Measurements from ENCODE around the gene CPEB3.
"Not testable (repeated sequence)": the region's sequence is repeated elsewhere in the genome, so short reads cannot be mapped to it uniquely, and the experiment has no call there.

Gene CPEB3

GRCh38 chr10:92054807-92055206 lies 236.1 kb downstream of the CPEB3 start:
- no peak for TF ChIP-seq CTCF (IDR thresholded peaks at IDR 0.05; ENCODE audit: low read depth, low read length)
- H3K4me3 ChIP-seq (replicated peaks in 1 of 2; ENCODE audit: low read depth in 2 of 2, low read length in 2 of 2): no peak overlapping the region
- DNase-seq (ENCODE audit: low read depth in 2 of 2): no peak

GRCh38 chr10:92052741-92053140 lies 238.1 kb downstream of the CPEB3 start:
- no peak for TF ChIP-seq CTCF (IDR thresholded peaks at IDR 0.05; ENCODE audit: low read depth, low read length)
- DNase-seq (ENCODE audit: low read depth in 2 of 2): no peak
- H3K4me3 ChIP-seq (replicated peaks in 1 of 2; ENCODE audit: low read depth in 2 of 2, low read length in 2 of 2): no peak overlapping the region

GRCh38 chr10:92052088-92052487 lies 238.8 kb downstream of the CPEB3 start:
- no peak for TF ChIP-seq CTCF (IDR thresholded peaks at IDR 0.05; ENCODE audit: low read depth, low read length)
- H3K4me3 ChIP-seq (replicated peaks in 1 of 2; ENCODE audit: low read depth in 2 of 2, low read length in 2 of 2): no peak overlapping the region
- DNase-seq (ENCODE audit: low read depth in 2 of 2): peak in 1 of 2 donors; percentile 14

- no peak for TF ChIP-seq CTCF (IDR thresholded peaks at IDR 0.05; ENCODE audit: low read depth, low read length)
- DNase-seq (ENCODE audit: low read depth in 2 of 2): peak in 1 of 2 donors; percentile 20
- H3K4me3 ChIP-seq (replicated peaks in 1 of 2; ENCODE audit: low read depth in 2 of 2, low read length in 2 of 2): no peak overlapping the region
Measured at GRCh38 chr10:92047215-92047614, 243.7 kb downstream of the CPEB3 start.

- TF ChIP-seq CTCF (IDR thresholded peaks at IDR 0.05; ENCODE audit: low read depth, low read length): no peak
- H3K4me3 ChIP-seq (replicated peaks in 1 of 2; ENCODE audit: low read depth in 2 of 2, low read length in 2 of 2): no peak overlapping the region
- no peak for DNase-seq (ENCODE audit: low read depth in 2 of 2)
Measured at GRCh38 chr10:92045641-92046106, 245.2 kb downstream of the CPEB3 start.

GRCh38 chr10:92042541-92042940 lies 248.3 kb downstream of the CPEB3 start:
- no peak for TF ChIP-seq CTCF (IDR thresholded peaks at IDR 0.05; ENCODE audit: low read depth, low read length)
- no peak overlapping the region for H3K4me3 ChIP-seq (replicated peaks in 1 of 2; ENCODE audit: low read depth in 2 of 2, low read length in 2 of 2)
- DNase-seq (ENCODE audit: low read depth in 2 of 2): no peak

- no peak overlapping the region for H3K4me3 ChIP-seq (replicated peaks in 1 of 2; ENCODE audit: low read depth in 2 of 2, low read length in 2 of 2)
- no peak for DNase-seq (ENCODE audit: low read depth in 2 of 2)
- no peak for TF ChIP-seq CTCF (IDR thresholded peaks at IDR 0.05; ENCODE audit: low read depth, low read length)
Measured at GRCh38 chr10:92038949-92039348, 251.9 kb downstream of the CPEB3 start.

GRCh38 chr10:92033070-92033469 lies 257.8 kb downstream of the CPEB3 start:
- DNase-seq (ENCODE audit: low read depth in 2 of 2); H3K4me3 ChIP-seq (replicated peaks in 1 of 2; ENCODE audit: low read depth in 2 of 2, low read length in 2 of 2): not testable (repeated sequence)
